Glomerular endothelial cell (primary cell): ENCODE data around the gene ST6GALNAC4. TPM values are rescaled to one million over a fixed set of nuclear protein-coding genes. Genes with fewer than 3 reads are reported as not detected.

Source experiments
- DNase-seq: peaks from one replicate; pipeline ENCODE4 v3.0.0-alpha.2; 2011; ENCODE audit warnings: low read depth, low spot score; ENCODE audit errors: extremely low read depth
- total RNA-seq: library from RNA; depleted of rRNA; stranded (reverse); fragments of >200 nt; gene quantifications from 2 replicates; pipeline ENCODE4 v1.2.3, GENCODE V29; 2015

Gene ST6GALNAC4
- total RNA-seq, 1 donor from 2014 or later = 59.7 TPM

DNA sequence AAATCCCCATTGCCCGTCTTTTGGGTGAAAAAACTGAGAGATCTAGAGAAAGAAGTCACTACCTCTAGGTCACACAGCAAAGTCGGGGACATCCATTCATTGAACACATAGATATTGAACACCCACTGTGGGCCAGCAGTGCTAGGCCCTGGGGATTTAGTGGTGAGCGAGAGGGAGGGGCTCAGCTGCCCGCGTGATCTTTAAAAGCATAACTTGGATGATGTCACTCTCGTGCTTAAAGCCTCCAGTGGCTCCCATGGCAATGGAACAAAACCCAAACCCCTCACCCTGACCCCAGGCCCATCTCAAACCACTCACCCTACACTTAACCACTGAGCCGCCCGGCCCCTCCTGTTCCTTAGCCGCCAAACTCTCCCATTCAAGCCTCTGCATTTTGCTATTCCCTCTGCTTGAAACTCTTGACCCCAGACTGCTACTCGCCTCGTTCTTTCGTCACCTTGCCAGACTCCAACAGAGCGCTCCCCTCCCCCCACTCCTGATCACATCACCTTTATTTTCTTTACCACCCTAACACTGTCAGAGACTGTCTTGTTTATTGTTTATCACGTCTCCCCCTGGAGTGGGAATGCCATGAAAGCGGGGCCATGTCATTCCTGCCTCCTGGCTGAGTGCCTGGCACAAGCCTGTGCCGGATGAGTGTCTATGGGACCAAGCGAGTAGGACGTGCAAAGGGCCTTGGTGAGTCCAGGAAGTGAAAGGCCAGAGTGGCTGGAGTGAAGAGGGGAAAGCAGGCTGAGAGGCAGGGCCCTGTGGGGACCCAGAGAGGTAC lies 14.4 kb upstream of the ST6GALNAC4 start:
- DNase-seq = no peak

DNA sequence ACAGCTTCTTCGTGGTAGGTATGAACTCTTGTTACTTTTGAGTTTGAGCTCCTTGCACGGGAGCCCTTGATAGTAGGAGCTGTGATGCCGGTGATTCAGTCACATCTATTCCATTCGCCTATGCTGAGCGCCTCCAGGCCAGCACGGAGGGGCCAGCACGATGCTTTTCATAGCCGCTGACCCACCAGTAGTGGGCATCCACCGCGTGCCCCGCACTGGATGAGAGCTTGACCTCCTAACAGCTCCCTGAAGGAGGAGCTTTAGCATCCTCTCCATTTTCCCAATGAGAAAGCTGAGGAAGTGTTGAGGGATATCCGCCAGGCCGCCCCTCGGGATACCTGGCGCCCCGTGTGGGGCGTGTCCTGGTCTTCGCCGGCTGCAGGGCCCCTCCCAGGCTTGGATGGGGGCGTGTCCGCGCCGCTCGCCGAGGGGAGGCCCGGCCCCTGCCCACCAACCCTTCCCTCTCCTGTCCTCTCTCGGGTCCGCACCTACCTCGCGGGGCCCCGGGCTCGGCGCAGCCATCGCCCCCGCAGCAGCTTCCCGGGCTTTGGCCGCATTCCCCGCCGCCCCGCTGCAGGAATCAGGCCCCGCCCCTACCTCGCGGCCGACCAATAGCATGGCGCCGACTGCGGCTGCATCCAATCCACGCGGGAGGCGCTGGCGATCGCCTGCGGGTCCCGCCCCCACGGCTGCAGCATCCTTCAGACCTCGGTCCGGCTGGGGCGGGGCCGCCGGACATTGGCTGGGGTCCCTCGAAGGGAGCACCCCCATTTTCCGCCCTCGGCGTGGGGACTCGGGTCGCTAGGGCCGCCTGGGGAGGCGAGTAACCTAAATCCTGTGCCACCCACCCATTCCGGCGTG lies 13.6 kb upstream of the ST6GALNAC4 start, which contains the start of gene PIP5KL1:
TSS of gene PIP5KL1 (minus strand) at position 547 of the 861 bp plus-strand sequence. CDS start at position 522, 25 bp downstream.
- no peak for DNase-seq

DNA sequence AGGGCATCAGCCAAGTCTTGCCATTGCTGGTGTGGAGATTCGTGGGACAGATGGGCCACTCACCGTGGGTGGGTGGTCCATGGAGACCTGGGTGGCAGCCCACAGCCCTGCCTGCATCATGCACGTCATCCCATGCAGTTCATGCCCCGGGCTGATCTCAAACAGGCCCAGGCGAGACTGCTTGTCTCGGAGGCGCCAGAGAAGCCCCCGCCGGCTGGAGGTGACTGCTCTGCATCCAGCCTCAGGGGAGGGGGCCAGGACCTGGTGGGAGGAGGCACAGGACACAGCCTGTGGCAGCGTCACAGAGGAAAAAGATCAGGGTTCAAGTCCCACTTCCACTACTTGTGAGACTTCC lies 12.8 kb upstream of the ST6GALNAC4 start:
- no peak for DNase-seq

DNA sequence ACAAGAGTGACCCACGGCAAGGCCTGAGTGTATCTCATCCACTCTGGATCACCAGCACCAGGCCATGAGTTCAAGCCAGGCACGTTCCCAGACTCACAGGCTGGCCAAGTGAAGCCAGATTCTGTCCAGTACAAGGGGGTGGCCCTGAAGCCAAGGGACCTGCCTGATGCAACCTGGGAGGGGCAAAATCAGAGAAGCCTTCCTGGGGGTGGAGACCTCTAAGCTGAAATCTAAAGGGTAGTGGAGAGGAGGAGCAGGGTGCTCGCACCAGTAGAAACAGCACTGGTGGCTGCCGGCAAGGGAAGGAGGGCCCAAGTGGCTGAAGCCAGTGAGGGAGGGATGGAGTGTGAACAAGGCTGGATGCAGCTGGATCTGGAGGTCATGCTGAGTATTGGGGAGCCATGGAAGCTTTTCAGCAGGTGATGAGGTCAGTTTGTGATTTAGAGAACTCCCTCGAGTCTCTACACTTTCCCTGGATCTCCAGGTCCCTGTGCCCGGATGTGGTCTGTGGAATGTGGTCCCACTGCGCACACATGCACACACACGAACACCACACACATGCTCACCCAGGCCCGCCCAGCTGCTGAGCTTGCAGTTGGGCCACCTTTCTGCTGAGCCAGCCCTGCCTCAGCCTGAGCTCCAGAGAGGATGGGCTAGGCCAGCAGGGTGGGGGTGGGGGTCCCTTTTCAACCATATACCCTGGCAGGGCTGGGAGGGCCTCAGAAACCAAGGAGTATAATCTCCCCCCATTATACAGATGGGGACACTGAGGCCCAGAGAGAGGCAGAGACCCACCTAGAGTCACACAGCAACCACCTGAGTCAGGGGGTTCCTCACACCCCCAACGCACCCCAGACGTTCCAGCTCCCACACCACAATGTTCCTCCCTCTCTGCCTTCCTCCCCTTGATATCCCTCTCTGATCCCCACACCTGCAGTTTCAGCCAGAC lies 12.1 kb upstream of the ST6GALNAC4 start:
- no peak for DNase-seq

DNA sequence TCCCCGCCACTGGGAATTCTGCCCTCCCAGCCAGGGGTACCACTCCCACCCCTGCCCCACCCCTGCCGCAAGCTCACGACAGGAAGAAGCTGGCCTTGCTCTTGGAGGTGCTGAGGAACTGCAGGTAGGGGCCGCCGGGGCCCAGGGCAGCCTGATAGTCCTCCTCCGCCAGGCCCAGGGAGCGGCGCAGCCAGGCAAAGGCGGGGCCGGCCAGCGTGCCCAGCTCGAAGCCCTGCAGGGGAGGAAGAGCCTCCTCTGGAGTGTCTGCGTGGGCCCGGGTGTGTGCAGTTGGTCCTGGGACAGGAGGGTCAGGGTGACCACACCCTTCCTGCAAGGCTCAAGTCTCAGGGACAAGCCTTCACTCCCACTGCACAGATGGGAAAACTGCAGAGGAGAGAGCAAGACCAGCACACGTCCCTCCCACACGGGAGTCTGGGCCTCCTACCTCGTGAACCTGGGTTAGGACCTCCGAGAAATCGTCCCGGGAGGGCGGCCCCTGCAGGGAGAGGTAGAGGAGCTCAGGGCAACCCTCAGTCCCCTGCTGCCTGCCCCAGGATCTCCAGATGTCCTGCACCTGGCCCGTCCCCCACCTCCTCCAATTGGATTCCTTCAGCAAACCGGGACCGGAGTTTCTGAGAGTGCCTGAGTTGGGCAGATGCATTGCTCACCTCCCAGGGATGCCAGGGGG lies 11.3 kb upstream of the ST6GALNAC4 start:
- DNase-seq = no peak

DNA sequence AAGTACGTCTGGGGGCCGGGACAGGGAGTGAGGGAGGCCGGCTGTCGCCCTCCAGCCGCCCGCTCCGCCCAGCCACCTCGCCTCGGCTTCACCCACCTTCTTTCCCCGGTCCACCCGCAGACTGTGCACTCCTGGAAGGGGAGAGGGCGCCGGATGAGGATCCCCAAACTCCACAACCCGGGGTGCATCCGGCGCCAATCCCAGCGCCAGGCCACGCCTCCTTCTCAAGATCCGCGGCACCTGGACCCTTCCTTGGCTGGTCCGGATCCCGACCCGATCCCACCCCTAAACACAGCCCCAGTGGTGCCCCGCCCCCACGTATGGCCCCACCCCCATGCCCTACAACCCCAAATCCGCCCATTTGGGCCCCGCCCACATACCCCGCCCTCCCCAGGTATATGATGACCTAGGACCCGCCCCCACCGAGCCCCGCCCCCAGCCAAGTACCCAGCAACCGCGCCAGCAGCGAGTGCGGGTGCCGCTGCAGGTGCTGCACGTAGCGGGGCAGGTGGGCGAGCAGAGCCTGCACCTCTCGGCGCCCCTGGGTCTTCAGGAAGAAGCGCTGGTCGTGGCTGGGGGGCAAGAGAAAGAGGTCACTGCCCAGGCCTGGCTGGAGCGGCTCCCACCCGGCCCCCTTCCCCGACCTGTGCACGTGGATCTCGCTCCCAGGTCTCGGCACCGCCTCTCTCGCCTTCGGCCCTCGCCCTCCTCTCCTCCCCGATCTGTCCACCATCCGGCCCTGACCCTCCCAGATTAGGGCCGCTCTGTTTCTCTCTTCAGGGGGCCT lies 10.6 kb upstream of the ST6GALNAC4 start:
- no peak for DNase-seq

DNA sequence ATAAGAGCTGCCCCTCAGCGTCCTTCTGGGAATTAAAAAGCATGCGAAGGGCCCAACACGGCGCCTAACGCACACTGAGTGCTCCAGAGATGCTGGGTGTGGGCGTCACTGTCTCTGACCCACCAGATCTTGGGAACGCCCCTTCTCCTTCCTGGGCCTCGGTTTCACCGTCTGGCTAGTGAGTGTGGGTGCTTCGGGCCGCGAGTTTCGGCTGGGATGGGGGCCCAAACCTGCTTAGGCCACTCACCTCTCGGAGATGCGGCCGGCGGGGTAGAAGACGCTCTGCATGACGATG lies 10.0 kb upstream of the ST6GALNAC4 start:
- no peak for DNase-seq

DNA sequence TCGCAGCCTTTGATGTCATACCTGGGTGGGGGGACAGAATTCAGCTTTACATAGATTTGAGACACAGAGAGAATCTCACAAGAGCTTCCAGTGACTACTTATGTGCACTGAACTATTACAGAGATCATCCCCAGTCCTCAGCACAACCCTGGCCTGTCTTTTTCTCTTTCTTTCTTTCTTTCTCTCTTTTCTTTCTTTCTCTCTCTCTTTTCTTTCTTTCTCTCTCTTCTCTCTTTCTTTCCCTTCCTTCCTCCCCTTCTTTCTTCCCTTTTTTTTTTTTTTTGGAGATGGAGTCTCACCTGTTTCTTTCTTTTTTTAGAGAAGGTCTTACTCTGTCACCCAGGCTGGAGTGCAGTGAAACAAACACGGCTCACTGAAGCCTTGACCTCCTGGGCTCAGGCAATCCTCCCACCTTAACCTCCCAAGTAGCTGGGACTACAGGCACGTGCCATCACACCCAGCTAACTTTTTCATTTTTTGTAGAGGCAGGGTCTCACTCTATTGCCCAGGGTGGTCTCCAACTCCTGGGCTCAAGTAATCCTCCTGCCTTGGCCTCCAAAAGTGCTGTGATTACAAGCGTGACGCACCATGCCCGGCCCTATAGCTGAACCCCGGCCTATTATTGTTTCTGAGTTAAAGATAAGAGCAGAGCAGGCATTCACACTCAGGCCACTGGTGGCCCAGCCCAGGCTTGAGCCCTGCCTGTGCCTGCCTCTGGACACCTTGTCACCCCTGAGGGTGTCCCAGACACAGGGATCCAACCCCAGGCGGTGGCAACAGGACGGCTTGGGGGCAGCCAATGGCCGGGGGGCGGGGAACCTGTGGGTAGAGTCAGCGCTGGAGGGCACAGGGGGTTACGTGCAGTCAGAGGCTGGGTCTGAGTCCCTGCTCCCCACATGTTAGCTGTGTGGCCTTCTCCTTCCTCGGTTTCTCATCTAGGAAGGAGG lies 9.4 kb upstream of the ST6GALNAC4 start:
- DNase-seq = no peak

DNA sequence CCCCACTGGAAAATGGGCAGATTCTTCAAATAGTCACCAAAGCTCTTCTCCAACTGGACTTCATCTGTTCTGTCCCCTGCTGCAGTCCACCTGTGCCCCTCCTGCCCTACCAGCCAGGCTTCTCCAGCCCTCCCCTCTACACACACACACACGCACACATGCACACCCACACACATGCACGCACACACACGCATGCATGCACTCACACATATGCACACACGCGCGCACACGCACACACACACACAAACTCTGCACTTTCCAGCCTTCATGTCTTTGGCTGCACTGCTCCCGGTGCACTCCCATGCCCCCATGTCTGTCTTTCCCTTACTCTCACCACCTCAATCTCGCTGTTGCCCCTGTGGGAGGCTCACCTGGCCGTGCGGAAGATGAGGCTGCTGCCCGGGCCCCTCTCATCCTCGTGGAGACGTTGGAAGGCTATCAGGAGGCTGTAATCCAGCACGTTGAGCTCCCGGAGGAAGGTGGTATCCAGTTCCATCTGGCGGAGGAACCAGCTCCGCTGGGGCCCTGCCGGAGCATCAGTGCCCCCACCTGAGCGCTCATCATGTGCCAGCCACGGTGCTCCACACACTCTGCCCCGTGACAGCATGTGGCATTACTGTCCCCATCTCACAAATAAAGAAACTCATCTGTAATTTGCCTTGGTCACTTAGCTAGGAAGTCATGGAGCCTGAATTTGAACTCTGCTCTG lies 8.0 kb upstream of the ST6GALNAC4 start:
- DNase-seq = no peak

DNA sequence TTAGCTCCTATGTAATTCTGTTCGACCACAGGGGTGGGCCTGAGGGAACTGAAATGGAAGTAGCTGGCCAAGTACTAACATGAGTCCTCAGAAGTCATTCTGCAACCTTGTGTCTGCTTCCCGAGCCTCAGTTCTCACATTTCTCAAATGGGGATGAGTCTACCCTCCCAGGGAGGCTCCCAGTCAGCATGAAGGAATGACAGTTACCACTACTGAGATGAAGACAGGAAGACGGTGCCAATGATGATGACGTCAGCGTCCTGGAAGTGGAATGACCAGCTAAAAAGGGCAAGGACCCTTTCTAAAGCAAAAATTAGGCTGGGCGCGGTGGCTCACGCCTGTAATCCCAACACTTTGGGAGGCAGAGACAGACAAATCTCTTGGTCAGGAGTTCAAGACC lies 6.9 kb upstream of the ST6GALNAC4 start:
- DNase-seq = no peak

DNA sequence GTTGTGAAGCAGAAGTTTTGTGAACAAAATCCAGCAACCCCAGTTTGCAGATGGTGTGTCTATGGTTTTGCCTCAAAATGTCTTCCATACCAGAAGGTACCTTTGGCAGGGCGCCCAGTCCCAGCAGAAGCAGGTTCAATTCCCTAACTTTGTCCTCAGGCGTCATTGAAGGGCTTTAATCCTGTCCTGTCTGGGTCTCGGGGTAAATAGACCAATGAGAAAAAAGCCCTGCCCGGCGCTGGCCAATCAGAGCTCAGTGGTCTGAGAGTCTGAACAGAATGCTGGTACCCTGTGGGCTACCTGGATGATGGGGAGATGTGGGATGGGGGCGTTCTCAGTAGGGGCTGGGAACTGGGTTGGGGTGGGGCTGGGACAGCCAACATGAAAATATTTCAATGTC lies 6.2 kb upstream of the ST6GALNAC4 start:
- DNase-seq = no peak

DNA sequence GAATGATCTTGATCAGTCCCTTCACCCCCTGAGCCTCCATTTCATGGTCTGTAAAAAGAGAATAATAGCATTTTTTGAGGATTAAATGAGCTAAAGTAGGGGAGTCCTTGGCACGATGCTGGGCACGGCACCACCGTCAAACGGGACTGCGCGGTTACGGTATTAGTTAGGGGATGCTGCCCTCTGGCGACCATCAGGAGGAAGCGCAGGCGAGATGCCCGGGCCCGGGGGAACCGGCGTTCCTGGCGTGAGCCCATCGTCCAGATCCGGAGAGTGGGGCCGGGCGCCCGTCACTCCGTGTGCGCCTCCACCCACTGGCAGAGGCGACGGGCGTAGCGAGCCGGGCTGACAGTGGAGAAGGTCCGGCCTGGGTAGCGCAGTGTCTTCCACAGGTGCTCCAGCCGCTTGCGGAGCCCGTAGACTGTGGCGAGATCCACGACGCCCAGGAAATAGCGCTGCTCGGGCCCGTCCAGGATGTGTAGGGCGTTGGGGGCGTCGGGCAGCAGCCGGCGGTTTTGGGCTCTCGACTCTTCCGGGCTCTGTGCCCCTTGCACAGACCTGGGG lies 4.8 kb upstream of the ST6GALNAC4 start:
- DNase-seq = no peak

DNA sequence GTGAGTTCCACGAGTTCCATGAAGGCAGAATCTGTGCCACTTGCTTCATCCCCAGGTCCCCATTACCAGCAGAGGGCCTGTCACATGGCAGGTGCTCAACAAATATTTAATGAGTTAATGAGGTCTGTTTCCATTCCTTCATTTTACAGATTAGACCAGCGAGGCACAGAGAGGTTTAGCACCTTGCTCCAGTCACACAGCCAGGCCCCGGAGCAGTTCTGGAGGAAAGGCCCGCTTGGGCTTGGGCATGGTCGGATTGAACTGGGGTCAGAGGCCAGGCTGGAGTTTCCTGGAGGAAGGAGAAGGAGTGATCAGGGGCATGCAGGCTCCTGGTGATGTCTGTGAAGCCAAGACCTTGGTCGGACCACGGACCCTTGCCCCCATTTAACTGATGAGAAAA lies 4.0 kb upstream of the ST6GALNAC4 start:
- no peak for DNase-seq

DNA sequence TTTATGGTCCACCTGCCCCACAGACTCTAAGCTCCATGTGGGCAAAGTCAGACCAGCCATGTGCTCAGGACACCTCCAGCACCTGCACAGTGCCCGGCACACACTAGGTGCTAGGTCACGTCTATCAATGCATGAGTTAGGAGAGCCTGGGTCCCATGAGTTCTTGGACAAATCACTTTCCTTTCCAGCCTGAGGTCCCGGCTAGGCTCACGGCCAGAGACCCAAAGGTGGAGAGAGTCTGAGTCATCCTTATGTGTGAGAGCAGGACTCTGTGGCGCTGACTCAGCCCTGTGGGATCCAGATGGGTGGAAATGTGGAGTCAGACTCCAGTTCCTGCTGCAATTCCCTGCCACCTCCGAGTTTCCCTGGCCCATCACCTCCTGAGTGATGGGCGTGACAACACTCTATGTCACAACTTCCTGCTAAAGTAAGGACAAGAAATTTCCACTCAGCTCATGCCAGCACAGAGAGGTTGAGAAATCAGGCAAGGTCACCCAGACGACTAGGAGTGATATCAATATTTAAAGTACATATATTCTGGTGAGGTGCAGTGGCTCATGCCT lies 2.5 kb upstream of the ST6GALNAC4 start:
- DNase-seq = peak; percentile 94

DNA sequence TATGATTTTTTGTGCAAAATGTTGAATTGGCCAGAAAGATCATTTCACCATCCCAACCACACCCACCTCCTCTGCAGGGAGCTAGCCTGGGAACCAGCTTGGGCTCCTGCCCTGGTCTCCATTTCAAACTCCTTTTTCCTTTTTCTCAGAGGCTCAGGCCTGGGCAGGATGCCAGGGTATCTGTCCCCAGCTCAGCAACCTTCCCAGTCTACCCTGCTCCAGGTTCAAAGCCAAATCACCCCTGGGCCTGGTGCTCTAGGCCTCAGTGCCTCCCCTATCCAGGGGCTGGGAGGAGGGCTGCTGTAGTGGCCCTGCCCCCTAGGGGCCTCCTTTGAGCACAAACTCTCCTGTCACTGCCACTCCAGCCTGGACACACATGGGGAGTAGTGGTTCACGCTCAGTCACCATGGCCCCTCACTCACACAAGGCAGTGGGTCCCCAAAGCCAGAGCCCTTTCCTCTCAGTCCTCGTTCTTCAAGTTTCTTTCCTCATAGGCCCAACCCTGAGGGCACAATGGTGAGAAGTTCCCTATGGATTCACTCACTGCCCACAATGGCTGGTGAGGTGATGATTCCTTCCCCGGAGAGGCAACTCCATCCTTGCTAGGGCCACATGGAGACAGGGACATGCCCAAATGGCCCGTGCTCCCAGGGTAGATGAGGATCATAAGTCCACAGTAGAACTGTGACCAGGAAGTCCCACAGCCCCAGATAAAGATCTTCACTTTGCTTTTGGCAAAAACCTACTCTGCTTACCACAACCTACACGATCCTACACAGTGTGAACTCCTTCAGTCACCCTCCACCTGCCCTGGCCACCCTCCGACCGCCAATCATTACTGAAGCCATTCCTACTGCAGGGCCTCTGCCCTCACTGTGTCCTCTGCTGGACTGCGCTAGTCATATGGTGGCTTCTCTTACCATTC lies 1.6 kb upstream of the ST6GALNAC4 start:
- DNase-seq = no peak

DNA sequence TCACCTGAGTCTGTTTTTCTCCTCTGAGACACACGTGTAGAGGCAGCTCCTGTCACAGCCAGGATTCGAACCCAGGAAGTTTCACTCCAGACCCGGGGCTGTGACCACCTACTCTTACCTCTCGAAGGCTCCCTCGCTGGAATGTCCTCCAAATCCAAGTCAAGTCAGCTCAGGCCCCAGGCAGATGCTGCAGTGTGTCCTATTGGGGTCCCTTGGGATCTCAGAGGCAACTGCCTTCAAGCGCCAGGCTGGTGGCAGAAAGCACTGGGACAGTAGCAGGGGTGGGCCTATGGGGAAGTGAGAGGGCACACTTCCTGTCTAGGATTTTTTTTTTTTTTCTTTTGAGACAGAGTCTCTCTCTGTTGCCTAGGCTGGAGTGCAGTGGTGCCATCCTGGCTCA lies 762 bp upstream of the ST6GALNAC4 start:
- no peak for DNase-seq
